Prostate gland (tissue), 2 donors: ENCODE data around the gene PIMREG.

ENCODE experiments used
- POLR2A ChIP-seq: fragments of 450-650 bp; IDR thresholded peaks from one replicate; pipeline ENCODE4 v1.6.1; 2016; ENCODE audit warnings: antibody characterized with exemption, mild to moderate bottlenecking
- POLR2AphosphoS5 ChIP-seq: sonication (generic); formaldehyde crosslinking; IDR thresholded peaks from one replicate; pipeline ENCODE4 v1.6.1; 2017; ENCODE audit warnings: antibody characterized with exemption
- TF ChIP-seq, protein P1 (sequence below), 4 experiments: fragments of 200-600 bp in 2 of 4; fragments of 450-650 bp in 2 of 4; sonication (generic) in 2 of 4; IDR thresholded peaks; 1 replicate in 3 of 4; 2 replicates in 1 of 4; pipeline ENCODE4 v1.5.1; 2016 to 2019; ENCODE audit warnings: antibody characterized with exemption in 4 of 4, mild to moderate bottlenecking in 2 of 4, moderate library complexity in 2 of 4

DNA sequence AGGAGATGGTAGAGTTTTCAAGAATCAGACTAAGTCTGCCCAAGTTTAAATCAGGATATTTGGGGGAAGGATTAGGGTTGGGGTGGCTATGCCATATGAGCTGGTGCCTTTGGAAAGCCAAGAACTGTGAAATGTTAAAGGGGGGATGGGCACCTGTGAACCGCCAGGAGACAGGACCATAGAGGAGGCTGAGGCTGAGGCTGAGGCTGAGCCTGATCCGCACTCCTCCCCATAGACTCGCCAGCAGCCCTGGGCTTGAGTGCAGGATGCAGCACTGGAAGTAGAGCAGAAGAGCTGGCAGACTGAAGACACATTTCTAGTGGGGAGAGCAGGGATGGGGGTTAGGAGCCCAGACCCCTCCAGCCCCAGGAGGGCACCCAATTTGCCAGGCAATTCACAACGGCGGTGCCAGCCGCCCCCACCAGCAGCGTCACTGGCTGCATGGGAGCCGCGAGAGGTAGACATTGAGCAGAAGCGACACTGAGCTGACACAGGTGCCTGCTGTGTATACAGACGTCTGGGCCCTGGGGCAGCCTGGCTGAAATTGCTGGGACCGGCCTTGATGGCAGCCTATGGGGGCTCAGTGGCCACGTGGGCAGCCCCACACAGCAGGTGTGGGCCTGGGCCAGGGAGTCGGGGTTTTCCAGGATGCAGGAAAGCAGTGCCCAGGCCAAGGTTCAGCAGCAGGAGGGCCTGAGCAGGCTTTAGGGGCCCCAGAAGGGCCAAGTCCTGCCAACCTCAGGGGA lies 9.2 kb downstream of the PIMREG start:
- TF ChIP-seq, protein P1, sequence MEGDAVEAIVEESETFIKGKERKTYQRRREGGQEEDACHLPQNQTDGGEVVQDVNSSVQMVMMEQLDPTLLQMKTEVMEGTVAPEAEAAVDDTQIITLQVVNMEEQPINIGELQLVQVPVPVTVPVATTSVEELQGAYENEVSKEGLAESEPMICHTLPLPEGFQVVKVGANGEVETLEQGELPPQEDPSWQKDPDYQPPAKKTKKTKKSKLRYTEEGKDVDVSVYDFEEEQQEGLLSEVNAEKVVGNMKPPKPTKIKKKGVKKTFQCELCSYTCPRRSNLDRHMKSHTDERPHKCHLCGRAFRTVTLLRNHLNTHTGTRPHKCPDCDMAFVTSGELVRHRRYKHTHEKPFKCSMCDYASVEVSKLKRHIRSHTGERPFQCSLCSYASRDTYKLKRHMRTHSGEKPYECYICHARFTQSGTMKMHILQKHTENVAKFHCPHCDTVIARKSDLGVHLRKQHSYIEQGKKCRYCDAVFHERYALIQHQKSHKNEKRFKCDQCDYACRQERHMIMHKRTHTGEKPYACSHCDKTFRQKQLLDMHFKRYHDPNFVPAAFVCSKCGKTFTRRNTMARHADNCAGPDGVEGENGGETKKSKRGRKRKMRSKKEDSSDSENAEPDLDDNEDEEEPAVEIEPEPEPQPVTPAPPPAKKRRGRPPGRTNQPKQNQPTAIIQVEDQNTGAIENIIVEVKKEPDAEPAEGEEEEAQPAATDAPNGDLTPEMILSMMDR (IDR thresholded peaks at IDR 0.05): no peak
- no peak for TF ChIP-seq POLR2AphosphoS5
- no peak for TF ChIP-seq POLR2A
